ENCODE results near the gene MCUB. TPM values are rescaled to one million over a fixed set of nuclear protein-coding genes. Genes with fewer than 3 reads are reported as not detected.

The MCUB gene
- total RNA-seq, 1 donor, result 22.8 TPM

GRCh38 chr4:109733728-109734127 is 173.7 kb downstream of the MCUB start:
- Histone ChIP-seq H2AFZ (ENCODE audit: low read length) (no peak overlapping the region), H3K27ac (ENCODE audit: low read depth, low read length) (no peak overlapping the region), H4K20me1 (ENCODE audit: insufficient read depth, low read length) (no peaks in the 10 kb centered on the region), H3K4me3 (ENCODE audit: insufficient read depth, low read length) (no peak overlapping the region), H3K36me3 (ENCODE audit: insufficient read depth, low read length) (no peaks in the 10 kb centered on the region), H3K4me1 (ENCODE audit: insufficient read depth, low read length) (peaks cover 5% of the 10 kb centered on the region), H3K27me3 (ENCODE audit: insufficient read depth, low read length) (no peaks in the 10 kb centered on the region), H3K9me3 (ENCODE audit: low read depth, low read length) (no peaks in the 10 kb centered on the region), H3K4me2 (ENCODE audit: insufficient read depth, low read length) (no peak overlapping the region), H3K79me2 (ENCODE audit: insufficient read depth, low read length) (peaks cover 10% of the 10 kb centered on the region)
- TF ChIP-seq CTCF (IDR thresholded peaks at IDR 0.05; ENCODE audit: extremely low read depth, low read depth, low read length), result no peak
- no peak for DNase-seq (ENCODE audit: insufficient read length, low spot score, missing footprints)

- no peak for TF ChIP-seq CTCF (IDR thresholded peaks at IDR 0.05; ENCODE audit: extremely low read depth, low read depth, low read length)
- Histone ChIP-seq H3K27ac (ENCODE audit: low read depth, low read length) (no peak overlapping the region), H3K4me2 (ENCODE audit: insufficient read depth, low read length) (no peak overlapping the region), H3K9me3 (ENCODE audit: low read depth, low read length) (no peaks in the 10 kb centered on the region), H2AFZ (ENCODE audit: low read length) (no peak overlapping the region), H3K4me3 (ENCODE audit: insufficient read depth, low read length) (no peak overlapping the region), H3K79me2 (ENCODE audit: insufficient read depth, low read length) (no peaks in the 10 kb centered on the region), H3K27me3 (ENCODE audit: insufficient read depth, low read length) (no peaks in the 10 kb centered on the region), H4K20me1 (ENCODE audit: insufficient read depth, low read length) (no peaks in the 10 kb centered on the region), H3K4me1 (ENCODE audit: insufficient read depth, low read length) (no peaks in the 10 kb centered on the region), H3K36me3 (ENCODE audit: insufficient read depth, low read length) (no peaks in the 10 kb centered on the region)
- no peak for DNase-seq (ENCODE audit: insufficient read length, low spot score, missing footprints)
Observed at GRCh38 chr4:109735566-109736365, 175.7 kb downstream of the MCUB start.

Small RNA genes within 50 kb of the gene (small RNA-seq; reads per million reads assigned to genes)
- gene HIGD1AP14, result not detected

Other genes with a start within 250 kb of the MCUB start
- gene SEC24B, start 126.4 kb upstream of the MCUB start, total RNA-seq, result 18.1 and 22.7 TPM in 2 replicates
- gene CASP6, start 143.2 kb downstream of the MCUB start, total RNA-seq, result 25.3 and 27.1 TPM in 2 replicates
- gene PLA2G12A, start 169.8 kb downstream of the MCUB start, total RNA-seq, result 16.3 and 17.1 TPM in 2 replicates
- gene CFI, start 241.8 kb downstream of the MCUB start, total RNA-seq, result 27.9 and 53.9 TPM in 2 replicates

Measured in osteoblast (primary cell).